GM21786 (cell line): Measurements from ENCODE around the gene SND1.
"Not testable (repeated sequence)": the region's sequence is repeated elsewhere in the genome, so short reads cannot be mapped to it uniquely, and the experiment has no call there.

Experiments
- ATAC-seq: cut with Tn5 transposase; IDR thresholded peaks from one replicate; pipeline ENCODE4 v1.9.1; 2021; ENCODE audit not compliant: unreplicated experiment

Gene SND1

GRCh38 chr7:127902753-127903152 lies 250.8 kb downstream of the SND1 start:
- ATAC-seq: not testable (repeated sequence)

- no peak for ATAC-seq
Measured at GRCh38 chr7:127903892-127904669, 252.1 kb downstream of the SND1 start.

GRCh38 chr7:127904670-127904985 lies 252.6 kb downstream of the SND1 start:
- no peak for ATAC-seq

- ATAC-seq: no peak
Measured at GRCh38 chr7:127905021-127905420, 253.0 kb downstream of the SND1 start.

- ATAC-seq: no peak
Measured at GRCh38 chr7:127905491-127906330, 253.7 kb downstream of the SND1 start.

- ATAC-seq: no peak
Measured at GRCh38 chr7:127907110-127908040, 255.4 kb downstream of the SND1 start.

GRCh38 chr7:127908430-127909258 lies 256.6 kb downstream of the SND1 start:
- no peak for ATAC-seq

- no peak for ATAC-seq
Measured at GRCh38 chr7:127909424-127910152, 257.6 kb downstream of the SND1 start.

GRCh38 chr7:127910670-127911069 lies 258.7 kb downstream of the SND1 start:
- ATAC-seq: no peak

GRCh38 chr7:127911968-127912511 lies 260.0 kb downstream of the SND1 start:
- peak; percentile 80 for ATAC-seq

- no peak for ATAC-seq
Measured at GRCh38 chr7:127912901-127913300, 260.9 kb downstream of the SND1 start.

- no peak for ATAC-seq
Measured at GRCh38 chr7:127913686-127914085, 261.7 kb downstream of the SND1 start.

- ATAC-seq: no peak
Measured at GRCh38 chr7:127914693-127915092, 262.7 kb downstream of the SND1 start.

- ATAC-seq: no peak
Measured at GRCh38 chr7:127916735-127917134, 264.7 kb downstream of the SND1 start.

GRCh38 chr7:127918130-127918529 lies 266.1 kb downstream of the SND1 start:
- no peak for ATAC-seq

- ATAC-seq: no peak
Measured at GRCh38 chr7:127920787-127921438, 268.9 kb downstream of the SND1 start.

GRCh38 chr7:127922656-127923055 lies 270.7 kb downstream of the SND1 start:
- ATAC-seq: no peak

- ATAC-seq: no peak
Measured at GRCh38 chr7:127924874-127925273, 272.9 kb downstream of the SND1 start.

GRCh38 chr7:127927348-127927696 lies 275.3 kb downstream of the SND1 start:
- ATAC-seq: no peak
